SK-N-SH treated with all-trans-retinoic acid at 6 μM for 48 hours (cell line): ENCODE data around the gene PRMT7.

Source experiments
- CSDC2 ChIP-seq: fragments of 250-450 bp; sonication (Bioruptor Pico); IDR thresholded peaks from 2 replicates; pipeline ENCODE4 v1.5.0; 2020; ENCODE audit warnings: mild to moderate bottlenecking, moderate library complexity
- CSRNP3 ChIP-seq: fragments of 250-450 bp; sonication (Bioruptor Pico); IDR thresholded peaks from 2 replicates; pipeline ENCODE4 v1.5.1; 2021; ENCODE audit warnings: mild to moderate bottlenecking, moderate library complexity
- GLIS3 ChIP-seq: fragments of 250-450 bp; sonication (Bioruptor Pico); IDR thresholded peaks from 2 replicates; pipeline ENCODE4 v1.5.0; 2020; ENCODE audit warnings: mild to moderate bottlenecking, moderate library complexity
- PATZ1 ChIP-seq: fragments of 250-450 bp; sonication (Bioruptor Pico); IDR thresholded peaks from 2 replicates; pipeline ENCODE4 v1.8.0; 2020; ENCODE audit warnings: mild to moderate bottlenecking, moderate library complexity, borderline replicate concordance
- POU6F1 ChIP-seq: fragments of 250-450 bp; sonication (Bioruptor Pico); IDR thresholded peaks from 2 replicates; pipeline ENCODE4 v1.8.0; 2021; ENCODE audit warnings: low read depth, mild to moderate bottlenecking, moderate library complexity, borderline replicate concordance
- PPARA ChIP-seq: fragments of 250-450 bp; sonication (Bioruptor Pico); IDR thresholded peaks from 2 replicates; pipeline ENCODE4 v1.5.0; 2020; ENCODE audit warnings: mild to moderate bottlenecking, borderline replicate concordance
- RARB ChIP-seq: fragments of 250-450 bp; sonication (Bioruptor Pico); IDR thresholded peaks from 2 replicates; pipeline ENCODE4 v1.8.0; 2021; ENCODE audit warnings: mild to moderate bottlenecking, moderate library complexity
- TOX ChIP-seq: fragments of 250-450 bp; sonication (Bioruptor Pico); IDR thresholded peaks from 2 replicates; pipeline ENCODE4 v1.8.0; 2021; ENCODE audit warnings: mild to moderate bottlenecking, moderate library complexity, borderline replicate concordance
- ZFP3 ChIP-seq: fragments of 250-450 bp; sonication (Bioruptor Pico); IDR thresholded peaks from 2 replicates; pipeline ENCODE4 v1.5.0; 2020; ENCODE audit warnings: mild to moderate bottlenecking, moderate library complexity
- ZFP30 ChIP-seq: fragments of 450-650 bp; formaldehyde crosslinking; IDR thresholded peaks from 2 replicates; pipeline ENCODE4 v1.5.0; 2022; ENCODE audit warnings: mild to moderate bottlenecking, moderate library complexity

GRCh38 chr16:68386628-68387027 lies 75.8 kb downstream of the PRMT7 start:
- no peak for TF ChIP-seq PATZ1 (CRISPR knock-in tag)
- no peak for TF ChIP-seq PPARA (CRISPR knock-in tag)
- no peak for TF ChIP-seq ZFP3 (CRISPR knock-in tag)
- no peak for TF ChIP-seq CSRNP3 (CRISPR knock-in tag)
- no peak for TF ChIP-seq ZFP30
- TF ChIP-seq RARB (CRISPR knock-in tag), result no peak
- no peak for TF ChIP-seq GLIS3
- no peak for TF ChIP-seq POU6F1 (CRISPR knock-in tag)
- TF ChIP-seq TOX, result no peak
- no peak for TF ChIP-seq CSDC2 (CRISPR knock-in tag)
